Frontal cortex (tissue), 4 donors: ENCODE measurements around the gene SYCP2L. TPM values are rescaled to one million over a fixed set of nuclear protein-coding genes. Genes with fewer than 3 reads are reported as not detected.
"Not testable (repeated sequence)": the region's sequence is repeated elsewhere in the genome, so short reads cannot be mapped to it uniquely, and the experiment has no call there.

ENCODE experiments used
- DNase-seq, 2 donors: peaks; one replicate each; pipeline ENCODE4 v3.0.0; 2012; ENCODE audit warnings: low spot score in 2 of 2
- FAIRE-seq: peaks from 2 replicates; lab custom pipeline; 2012; peaks lifted over from hg19 to GRCh38; lab: Jason Lieb, UNC
- total RNA-seq: library from RNA; depleted of rRNA; stranded (reverse); fragments of >200 nt; gene quantifications from one replicate; pipeline ENCODE4 v1.2.3, GENCODE V29; 2014
- donor health status: control.
- donor health status: control.
- donor health status: control.

SYCP2L gene
- total RNA-seq, 1 donor from 2014 or later, result 5.7 TPM

- FAIRE-seq, result no peak
Measured at GRCh38 chr6:10995114-10995707, 108.4 kb downstream of the SYCP2L start.

GRCh38 chr6:10999994-11000393 lies 113.1 kb downstream of the SYCP2L start:
- FAIRE-seq, result no peak

More at GRCh38 chr6:10995114-10995707, 108.4 kb downstream of the SYCP2L start:
- DNase-seq, result no peak

GRCh38 chr6:11002176-11002575 lies 115.3 kb downstream of the SYCP2L start:
- FAIRE-seq (no peak), DNase-seq (no peak)

More at GRCh38 chr6:10999994-11000393, 113.1 kb downstream of the SYCP2L start:
- peak in 1 of 2 donors; percentile 13 for DNase-seq

GRCh38 chr6:11003297-11003696 lies 116.4 kb downstream of the SYCP2L start:
- not testable (repeated sequence) for DNase-seq, FAIRE-seq

- FAIRE-seq (no peak), DNase-seq (no peak)
Measured at GRCh38 chr6:11006061-11006460, 119.2 kb downstream of the SYCP2L start.

- no peak for FAIRE-seq
- no peak for DNase-seq
Measured at GRCh38 chr6:11007715-11008608, 121.1 kb downstream of the SYCP2L start.

- no peak for FAIRE-seq
Measured at GRCh38 chr6:11008821-11009220, 122.0 kb downstream of the SYCP2L start.

GRCh38 chr6:11009353-11009752 lies 122.5 kb downstream of the SYCP2L start:
- no peak for FAIRE-seq
- no peak for DNase-seq

More at GRCh38 chr6:11008821-11009220, 122.0 kb downstream of the SYCP2L start:
- no peak for DNase-seq

GRCh38 chr6:11011787-11012234 lies 125.0 kb downstream of the SYCP2L start:
- FAIRE-seq (no peak), DNase-seq (no peak)

- FAIRE-seq (no peak), DNase-seq (no peak)
Measured at GRCh38 chr6:11012295-11012754, 125.5 kb downstream of the SYCP2L start.

- no peak for DNase-seq
Measured at GRCh38 chr6:11012976-11013720, 126.3 kb downstream of the SYCP2L start.

GRCh38 chr6:11013721-11014070 lies 126.8 kb downstream of the SYCP2L start:
- no peak for DNase-seq
- no peak for FAIRE-seq

More at GRCh38 chr6:11012976-11013720, 126.3 kb downstream of the SYCP2L start:
- no peak for FAIRE-seq

GRCh38 chr6:11015102-11015501 lies 128.2 kb downstream of the SYCP2L start:
- DNase-seq, result no peak
- no peak for FAIRE-seq

GRCh38 chr6:11016452-11016851 lies 129.6 kb downstream of the SYCP2L start:
- FAIRE-seq (no peak), DNase-seq (no peak)

- no peak for FAIRE-seq
- DNase-seq, result no peak
Measured at GRCh38 chr6:11017090-11017489, 130.2 kb downstream of the SYCP2L start.

- DNase-seq (no peak), FAIRE-seq (no peak)
Measured at GRCh38 chr6:11018225-11018624, 131.4 kb downstream of the SYCP2L start.

- DNase-seq (no peak), FAIRE-seq (no peak)
Measured at GRCh38 chr6:11021003-11021402, 134.2 kb downstream of the SYCP2L start.

- DNase-seq (no peak), FAIRE-seq (no peak)
Measured at GRCh38 chr6:11021714-11022113, 134.9 kb downstream of the SYCP2L start.

GRCh38 chr6:11023032-11023431 lies 136.2 kb downstream of the SYCP2L start:
- FAIRE-seq (no peak), DNase-seq (no peak)
